HG03354 (cell line): ENCODE measurements around the gene MTOR.
"Not testable (repeated sequence)": the region's sequence is repeated elsewhere in the genome, so short reads cannot be mapped to it uniquely, and the experiment has no call there.

ENCODE experiments used
- ATAC-seq: cut with Tn5 transposase; IDR thresholded peaks from one replicate; pipeline ENCODE4 v1.9.1; 2021; ENCODE audit warnings: mild to moderate bottlenecking; ENCODE audit not compliant: unreplicated experiment, poor library complexity, severe bottlenecking

MTOR gene

DNA sequence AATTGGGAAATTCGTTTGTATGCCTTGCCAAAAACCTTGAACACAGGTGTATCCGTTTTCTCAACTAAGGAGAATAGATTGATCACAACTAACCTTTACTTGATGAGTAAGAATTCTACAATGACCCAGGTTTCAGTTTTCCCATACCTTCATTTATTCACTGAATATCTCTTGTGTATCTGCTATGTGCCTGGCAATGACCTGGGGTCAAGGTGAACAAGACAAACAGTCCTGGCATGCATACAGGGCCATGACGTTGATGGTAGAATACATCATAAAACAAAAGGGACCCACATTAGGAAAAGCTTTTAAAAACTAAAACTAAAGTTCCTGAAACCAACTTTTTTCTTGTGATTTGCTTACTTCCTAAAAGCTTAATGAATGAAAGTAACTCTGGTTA lies 130.5 kb downstream of the MTOR start:
- ATAC-seq = no peak

DNA sequence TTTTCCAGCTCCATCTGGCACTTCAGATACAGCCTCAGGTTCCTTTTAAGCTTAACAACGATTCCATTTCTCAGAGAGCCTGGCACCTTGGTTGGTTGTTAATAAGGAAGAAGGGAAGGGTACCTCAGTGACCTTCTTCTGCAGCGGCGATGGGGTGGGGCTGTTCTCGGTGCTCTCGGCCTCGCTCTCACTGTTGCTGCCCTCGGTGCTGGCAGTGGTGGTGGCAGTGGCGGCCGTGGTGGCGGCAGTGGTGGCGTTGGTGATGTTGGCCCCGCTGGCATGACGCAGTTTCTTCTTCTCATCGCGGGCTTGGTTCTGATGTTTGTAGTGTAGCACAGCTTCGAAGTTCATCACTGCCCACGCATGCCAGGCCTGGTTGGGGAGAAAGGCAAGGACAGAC lies 131.9 kb downstream of the MTOR start:
- no peak for ATAC-seq

DNA sequence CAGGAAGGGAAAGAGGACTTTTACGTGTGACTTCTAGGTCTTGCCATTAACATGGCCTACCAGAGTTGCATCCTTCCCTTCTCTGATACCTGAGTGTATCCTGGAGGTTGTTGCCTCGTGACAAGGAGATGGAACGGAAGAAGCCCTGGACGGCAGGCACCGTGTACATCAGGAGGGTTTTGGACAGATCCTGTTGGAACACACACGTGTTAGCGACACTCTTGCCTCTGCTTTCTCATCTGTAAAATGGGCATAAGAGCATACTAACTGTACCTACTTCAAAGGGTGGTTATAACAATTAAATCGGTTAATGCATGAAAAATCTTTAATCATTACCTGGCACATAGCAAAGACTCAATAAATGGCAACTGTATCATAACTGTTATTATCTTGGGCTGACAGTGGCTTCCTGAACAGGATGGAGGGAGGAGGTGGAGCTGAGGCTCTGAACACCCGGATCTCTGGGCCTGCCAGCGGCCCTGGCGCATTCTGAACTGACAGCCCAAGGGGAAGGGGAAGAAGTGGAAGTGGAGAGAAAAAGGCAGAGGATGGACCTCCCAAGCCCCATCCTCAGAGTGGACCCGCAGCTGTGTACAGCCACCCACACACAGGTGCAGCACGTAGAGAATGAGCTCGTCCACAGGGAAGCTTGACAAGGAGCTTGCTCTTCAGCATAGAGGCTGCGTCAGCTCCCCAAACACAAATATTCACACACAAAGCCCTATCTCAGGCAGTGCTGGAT lies 132.5 kb downstream of the MTOR start:
- ATAC-seq = no peak

DNA sequence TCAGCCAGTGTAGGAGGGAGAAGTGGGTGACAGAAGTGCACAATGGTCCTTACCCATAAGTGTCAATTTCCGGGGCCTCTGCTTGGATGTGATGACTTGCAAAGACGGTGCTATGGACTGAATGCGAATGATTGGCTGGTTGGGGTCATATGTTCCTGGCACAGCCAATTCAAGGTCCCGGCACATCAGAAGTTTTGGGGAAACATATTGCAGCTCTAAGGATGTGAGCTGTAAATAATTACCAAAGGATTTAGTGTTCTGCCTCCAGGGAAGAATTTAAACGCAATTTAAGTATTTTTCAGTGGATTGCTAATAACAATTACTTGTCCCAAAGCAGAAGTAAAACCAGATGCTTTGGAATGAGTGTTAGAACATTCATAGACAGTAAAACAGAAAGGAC lies 135.8 kb downstream of the MTOR start:
- no peak for ATAC-seq

DNA sequence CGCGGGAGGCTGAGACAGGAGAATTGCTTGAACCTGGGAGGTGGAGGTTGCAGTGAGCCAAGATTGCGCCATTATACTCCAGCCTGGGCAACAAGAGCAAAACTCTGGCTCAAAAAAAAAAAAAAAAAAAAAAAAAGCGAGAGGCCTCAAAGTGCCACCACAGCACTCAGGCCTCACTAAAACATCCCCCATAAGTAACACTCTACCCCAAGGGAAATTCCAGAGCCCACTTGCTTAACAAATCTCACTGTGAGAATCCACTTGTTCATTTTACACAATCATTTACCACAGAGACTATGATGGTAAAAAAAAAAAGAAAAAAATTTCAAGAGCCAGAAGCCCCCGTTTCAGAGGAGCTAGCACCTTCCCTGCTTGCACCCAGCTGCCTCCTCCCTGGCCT lies 136.4 kb downstream of the MTOR start:
- ATAC-seq = no peak

DNA sequence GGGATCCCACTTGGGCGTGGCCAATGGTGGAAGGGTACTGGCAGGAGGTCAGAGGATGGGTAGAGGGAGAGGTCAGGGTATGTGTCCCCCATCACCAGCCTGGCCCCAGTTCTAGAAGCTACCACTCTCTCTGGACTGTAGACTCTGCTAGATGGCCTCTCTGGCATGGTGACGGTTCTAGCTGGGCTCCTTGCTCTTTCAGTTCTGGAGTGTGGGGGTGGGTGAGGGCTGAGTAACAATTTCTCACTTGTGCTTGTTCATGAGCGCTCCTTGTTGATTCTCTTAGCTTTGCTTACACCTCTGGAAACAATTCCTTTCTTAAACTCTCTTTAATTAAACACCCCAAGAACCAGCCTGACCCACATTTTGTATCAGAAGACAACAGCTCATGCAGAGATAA lies 137.4 kb downstream of the MTOR start:
- ATAC-seq = no peak

DNA sequence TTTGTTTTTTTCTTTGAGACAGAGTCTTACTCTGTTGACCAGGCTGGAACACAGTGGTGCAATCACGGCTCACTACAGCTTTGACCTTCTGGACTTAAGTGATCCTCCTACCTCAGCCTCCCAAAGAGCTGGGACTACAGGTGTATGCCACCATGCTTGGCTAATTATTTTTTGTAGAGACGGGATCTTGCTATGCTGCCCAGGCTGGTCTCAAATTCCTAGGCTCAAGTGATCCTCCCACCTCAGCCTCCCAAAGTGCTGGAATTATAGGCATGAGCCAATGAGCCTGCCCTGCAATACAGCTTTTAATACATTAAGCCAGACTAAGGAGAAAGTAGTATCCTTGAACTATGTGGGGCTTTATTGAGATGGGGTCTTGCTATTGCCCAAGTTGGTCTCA lies 146.0 kb downstream of the MTOR start:
- no peak for ATAC-seq

DNA sequence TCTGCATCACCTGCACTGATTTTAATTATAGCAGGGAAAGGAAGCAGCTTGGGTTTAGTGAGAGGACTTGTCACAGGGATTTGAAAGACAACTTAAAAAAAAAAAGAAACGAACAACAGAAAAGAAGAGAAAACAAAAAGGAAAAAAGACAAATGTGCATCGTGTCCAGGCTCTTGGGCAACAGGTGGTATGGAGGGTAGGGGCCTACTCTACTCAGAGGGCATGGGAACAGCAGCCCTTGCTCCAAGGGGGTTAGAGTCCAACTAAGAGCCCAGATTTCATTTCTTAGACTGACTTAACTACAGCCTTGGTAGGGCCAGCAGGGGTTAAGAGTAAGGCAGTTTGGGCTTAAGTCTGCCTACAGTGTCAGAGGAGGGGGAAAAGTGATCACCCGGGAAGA lies 147.4 kb downstream of the MTOR start:
- no peak for ATAC-seq

DNA sequence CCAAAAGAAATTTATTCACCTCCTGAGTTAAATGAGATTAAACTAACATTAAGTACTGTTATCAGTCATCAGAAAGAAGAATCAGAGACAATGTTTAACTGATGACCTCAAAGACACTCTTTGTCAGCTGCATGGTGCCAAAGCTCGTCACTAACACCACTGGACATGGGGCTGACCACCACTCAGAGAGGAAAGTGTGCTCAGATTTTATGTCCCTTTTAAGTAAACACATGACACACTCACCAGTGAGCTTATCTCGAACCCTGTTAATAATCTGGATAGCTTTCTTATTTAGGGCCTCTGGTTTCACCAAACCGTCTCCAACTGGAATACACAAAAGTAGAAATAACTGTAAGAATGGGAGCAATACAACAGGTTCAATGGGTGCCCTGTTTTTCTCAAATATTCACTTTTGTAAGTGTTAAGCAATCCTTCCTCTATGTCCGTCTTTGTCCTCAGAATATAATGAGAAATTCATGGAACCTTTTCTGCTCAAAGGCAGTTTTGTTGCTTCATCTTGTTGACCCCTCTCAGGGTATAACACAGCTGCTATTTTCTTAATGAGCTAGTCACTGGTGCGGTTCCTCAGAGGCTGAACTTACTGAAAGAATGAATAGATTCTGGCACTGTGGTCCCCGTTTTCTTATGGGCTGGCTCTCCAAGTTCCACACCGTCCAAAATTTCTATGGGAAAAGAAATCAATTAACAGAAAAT lies 153.1 kb downstream of the MTOR start:
- no peak for ATAC-seq

DNA sequence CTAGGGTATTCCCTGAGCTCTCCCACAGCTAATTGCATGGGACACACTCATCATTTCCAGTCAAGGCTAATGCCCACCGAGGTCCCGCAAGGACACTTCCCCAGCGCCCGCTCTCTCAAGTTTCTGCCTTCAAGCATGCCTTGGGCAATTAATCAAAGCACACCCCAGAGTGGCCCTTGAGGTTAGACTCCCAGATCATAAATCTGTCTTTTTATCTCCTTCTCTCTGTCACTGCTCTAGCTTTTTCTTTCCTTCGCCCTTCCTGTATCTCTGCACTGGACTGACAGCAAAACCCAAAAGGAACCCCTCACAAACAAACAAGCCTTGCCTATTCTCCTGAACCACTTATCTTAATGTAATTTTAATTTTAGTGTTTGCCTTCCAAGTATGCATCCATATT lies 154.8 kb downstream of the MTOR start:
- ATAC-seq = no peak

DNA sequence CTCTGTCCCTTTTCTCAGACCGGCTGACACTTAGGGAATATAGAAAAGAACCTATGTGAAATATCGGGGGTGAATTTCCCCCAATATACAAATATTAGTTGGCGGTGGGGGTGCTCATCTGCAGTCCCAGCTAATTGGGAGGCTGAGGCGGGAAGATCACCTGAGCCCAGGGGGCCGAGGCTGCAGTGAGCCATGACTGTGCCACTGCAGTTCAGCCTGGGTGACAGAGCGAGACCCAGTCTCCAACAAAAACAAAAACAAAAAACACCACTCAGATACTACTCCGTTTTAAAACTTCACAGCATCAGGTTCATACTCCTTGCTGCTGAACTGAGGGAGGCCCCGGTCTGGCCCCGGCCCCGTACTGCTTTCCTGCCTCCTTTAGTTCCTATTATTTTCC lies 156.8 kb downstream of the MTOR start:
- ATAC-seq = no peak

DNA sequence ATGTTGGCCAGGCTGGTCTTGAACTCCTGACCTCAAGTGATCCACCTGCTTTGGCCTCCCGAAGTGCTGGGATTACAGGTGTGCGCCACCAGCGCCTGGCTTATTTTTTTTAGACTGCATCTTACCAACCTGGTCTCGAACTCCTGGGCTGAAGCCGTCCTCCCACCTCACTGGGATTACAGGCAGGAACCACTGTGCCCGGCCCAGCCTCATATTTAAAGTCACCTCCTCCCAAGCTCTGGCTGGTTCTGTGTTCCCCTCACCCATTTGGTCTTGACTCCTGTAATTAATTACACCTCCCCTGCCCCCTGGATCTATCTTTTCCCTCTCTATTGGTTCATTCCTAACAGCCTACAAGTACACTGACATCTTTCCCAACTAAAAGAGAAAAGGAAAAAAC lies 161.0 kb downstream of the MTOR start:
- no peak for ATAC-seq

DNA sequence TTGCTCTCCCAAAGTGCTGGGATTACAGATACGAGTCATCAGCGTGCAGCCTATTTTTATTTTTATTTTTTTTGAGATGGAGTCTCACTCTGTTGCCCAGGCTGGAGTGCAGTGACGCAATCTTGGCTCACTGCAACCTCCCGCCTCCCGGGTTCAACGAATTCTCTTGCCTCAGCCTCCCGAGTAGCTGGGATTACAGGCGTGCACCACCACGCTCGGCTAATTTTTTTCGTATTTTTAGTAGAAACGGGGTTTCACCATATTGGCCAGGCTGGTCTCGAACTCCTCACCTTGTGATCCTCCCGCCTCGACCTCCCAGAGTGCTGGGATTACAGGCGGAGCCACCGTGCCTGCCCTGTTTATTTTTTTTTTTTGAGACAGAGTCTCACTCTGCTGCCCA lies 161.5 kb downstream of the MTOR start:
- ATAC-seq = not testable (repeated sequence)

DNA sequence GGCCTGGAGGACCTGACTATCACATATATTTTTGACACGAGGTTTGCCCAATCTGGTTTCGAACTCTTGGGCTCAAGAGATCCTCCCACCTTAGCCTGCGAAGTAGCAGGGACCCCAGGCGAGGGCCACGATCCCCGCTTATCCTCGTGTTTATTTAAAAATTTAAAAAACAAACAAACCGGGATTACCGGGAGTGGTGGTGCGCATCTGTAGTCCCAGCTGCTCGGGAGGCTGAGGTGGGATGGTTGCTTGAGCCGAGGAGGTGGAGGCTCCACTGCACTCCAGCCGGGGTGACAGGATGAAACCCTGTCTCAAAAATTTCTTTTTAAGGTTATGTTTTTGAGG lies 162.2 kb downstream of the MTOR start:
- ATAC-seq = no peak

DNA sequence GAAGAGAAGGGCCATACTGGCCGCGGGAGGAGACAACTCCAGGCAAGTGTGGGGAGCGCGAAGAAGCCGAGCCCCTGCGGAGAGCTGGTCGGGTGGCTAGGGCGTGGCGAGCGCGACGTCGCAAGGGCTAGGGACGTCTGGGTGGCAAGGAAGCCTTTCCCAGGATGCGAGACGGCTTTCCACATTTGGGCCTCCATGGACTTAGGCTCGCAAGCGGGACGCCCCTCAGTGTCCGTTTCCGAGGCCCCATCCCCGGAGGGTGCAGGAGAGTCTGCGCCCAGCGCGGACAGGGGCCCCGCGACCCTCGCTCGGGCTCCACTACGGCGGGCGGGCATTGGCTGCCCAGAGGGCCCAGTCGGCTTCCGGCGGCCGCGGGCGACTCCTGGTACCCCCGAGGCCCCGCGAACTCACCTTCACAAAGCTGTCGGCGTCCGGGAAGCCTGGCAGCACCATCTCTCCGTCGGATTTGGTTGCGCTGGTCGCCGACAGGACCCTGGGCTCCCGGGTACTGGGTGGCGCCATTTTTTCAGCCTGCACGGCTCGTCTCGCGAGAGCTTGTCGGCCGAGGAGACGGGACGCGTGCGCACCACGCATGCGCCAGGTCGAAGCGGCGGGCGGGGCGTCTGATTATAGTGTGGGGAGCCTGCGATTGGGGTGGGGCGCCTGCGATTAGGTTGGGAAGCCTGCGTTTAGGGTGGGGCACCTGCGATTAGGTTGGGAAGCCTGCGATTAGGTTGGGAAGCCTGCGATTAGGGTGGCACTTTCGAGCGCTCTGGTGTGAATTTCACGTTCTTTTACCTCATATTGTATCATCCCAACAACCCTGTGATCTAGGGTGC lies 162.8 kb downstream of the MTOR start, which contains the start of gene EXOSC10:
TSS of gene EXOSC10 (minus strand) at position 560 of the 839 bp plus-strand sequence. CDS start at position 522, 38 bp downstream.
- ATAC-seq = peak; percentile 94

DNA sequence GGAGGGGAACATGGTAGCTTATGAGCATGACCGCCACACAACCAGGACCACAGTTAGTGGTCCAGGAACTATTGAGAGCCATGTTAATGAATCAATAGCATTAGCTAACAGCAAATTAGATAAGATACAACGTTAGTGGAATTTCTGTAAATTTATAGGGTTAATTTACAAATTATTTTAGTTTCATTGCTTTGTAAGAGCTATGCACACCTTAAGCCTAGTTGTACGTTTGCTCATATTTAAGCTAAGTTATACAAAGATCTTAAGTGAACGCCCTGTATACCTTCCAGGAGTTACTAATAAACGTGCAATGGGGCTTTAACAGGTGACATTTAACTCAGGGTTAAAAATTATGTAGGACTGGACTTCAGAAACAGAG lies 163.4 kb downstream of the MTOR start:
- no peak for ATAC-seq

DNA sequence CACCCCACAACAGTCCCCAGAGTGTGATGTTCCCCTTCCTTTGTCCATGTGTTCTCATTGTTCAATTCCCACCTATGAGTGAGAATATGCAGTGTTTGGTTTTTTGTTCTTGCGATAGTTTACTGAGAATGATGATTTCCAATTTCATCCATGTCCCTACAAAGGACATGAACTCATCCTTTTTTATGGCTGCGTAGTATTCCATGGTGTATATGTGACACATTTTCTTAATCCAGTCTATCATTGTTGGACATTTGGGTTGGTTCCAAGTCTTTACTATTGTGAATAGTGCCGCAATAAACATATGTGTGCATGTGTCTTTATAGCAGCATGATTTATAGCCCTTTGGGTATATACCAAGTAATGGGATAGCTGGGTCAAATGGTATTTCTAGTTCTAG lies 178.6 kb downstream of the MTOR start:
- not testable (repeated sequence) for ATAC-seq

DNA sequence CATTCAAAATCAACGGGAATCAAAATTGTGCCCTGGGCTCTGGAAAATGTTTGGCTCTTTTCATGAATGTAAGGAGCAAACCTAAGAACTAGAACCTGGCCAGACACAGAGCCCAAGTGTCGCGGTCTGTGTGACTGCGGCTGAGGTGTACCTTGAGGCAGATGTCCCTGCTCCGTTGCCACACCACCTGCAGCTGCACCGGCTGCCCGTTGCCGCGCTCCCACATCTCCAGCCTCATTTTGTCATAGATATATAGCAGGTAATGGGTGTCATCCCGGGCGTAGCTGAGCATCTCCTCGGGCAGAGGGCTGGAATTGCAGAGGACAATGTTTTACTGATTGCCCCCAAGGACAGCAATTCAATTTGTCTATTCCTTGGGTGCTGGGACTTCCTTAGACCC lies 181.4 kb downstream of the MTOR start:
- ATAC-seq = no peak

DNA sequence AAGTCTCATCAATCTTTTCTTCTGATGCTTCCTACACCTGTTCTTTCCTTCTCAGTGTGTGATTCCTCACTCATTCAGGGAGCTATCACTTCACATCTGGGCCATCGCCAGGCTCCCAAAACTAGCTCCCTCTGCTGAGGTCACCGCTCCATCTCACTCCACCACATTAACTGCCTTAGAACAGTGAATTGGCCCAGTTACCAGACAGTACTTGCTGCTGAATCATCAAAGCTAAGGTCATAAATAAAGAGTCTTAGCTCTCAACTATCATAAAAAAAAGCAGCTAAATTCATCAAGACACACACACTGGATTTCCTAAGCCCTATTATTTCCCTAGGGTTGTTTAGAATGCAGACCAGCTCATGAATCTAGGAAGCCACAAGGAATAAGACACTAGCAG lies 183.7 kb downstream of the MTOR start:
- no peak for ATAC-seq

DNA sequence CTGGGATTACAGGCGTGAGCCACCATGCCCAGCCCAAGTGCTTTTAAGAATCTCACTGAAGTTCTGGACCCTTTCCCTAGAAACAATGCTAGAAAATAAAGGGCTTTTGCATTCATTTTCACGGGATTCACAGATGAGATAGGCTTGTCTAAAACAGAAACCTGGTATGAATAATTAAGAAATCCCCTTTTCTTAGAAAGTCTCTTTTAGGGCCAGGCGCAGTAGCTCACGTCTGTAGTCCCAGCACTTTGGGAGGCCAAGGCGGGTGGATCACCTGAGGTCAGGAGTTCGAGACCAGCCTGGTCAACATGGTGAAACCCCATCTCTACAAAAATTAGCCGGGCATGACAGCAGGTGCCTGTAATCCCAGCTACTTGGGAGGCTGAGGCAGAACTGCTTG lies 189.0 kb downstream of the MTOR start:
- ATAC-seq = not testable (repeated sequence)
